Measurements from ENCODE around the gene PGBD5.

DNA sequence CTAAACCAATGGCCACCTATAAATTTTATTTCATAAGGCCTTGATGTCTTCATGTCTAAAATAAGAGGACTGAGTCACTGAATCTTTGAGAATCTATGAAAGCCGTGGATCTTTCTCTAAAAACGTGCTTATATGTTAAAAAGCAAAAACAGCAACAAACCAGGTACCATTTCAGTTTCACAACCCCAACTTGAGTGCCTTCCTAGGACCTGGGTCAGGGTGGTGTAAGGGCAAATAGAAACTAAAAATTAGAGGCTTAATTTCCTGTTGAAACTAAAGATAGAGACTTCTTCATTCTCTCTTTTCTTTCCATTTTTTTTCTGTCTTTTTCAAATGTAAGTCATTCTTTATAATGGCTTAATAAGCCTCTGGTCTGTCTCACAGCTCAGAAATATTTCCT is 27.2 kb upstream of the PGBD5 start:
- TF ChIP-seq ELF2 (CRISPR knock-in tag; IDR thresholded peaks at IDR 0.05) (no peak), NCOR1 (IDR thresholded peaks at IDR 0.05) (no peak), ZNF316 (IDR thresholded peaks at IDR 0.05) (no peak)
- TF ChIP-seq, protein P1, sequence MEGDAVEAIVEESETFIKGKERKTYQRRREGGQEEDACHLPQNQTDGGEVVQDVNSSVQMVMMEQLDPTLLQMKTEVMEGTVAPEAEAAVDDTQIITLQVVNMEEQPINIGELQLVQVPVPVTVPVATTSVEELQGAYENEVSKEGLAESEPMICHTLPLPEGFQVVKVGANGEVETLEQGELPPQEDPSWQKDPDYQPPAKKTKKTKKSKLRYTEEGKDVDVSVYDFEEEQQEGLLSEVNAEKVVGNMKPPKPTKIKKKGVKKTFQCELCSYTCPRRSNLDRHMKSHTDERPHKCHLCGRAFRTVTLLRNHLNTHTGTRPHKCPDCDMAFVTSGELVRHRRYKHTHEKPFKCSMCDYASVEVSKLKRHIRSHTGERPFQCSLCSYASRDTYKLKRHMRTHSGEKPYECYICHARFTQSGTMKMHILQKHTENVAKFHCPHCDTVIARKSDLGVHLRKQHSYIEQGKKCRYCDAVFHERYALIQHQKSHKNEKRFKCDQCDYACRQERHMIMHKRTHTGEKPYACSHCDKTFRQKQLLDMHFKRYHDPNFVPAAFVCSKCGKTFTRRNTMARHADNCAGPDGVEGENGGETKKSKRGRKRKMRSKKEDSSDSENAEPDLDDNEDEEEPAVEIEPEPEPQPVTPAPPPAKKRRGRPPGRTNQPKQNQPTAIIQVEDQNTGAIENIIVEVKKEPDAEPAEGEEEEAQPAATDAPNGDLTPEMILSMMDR (IDR thresholded peaks at IDR 0.05 in 2 of 3, conservative IDR thresholded peaks at IDR 0.05 in 1 of 3; ENCODE audit: insufficient read depth in 2 of 3, low read depth in 1 of 3, low read length in 3 of 3), result no peak

All from K562 (cell line).